Bone marrow (tissue), 2 donors: ENCODE data around the gene VPS18.

Source experiments
- DNase-seq, 2 donors: peaks; one replicate each; lab custom pipeline; 2025; lab: John Stamatoyannopoulos, UW

The VPS18 gene

GRCh38 chr15:40900256-40901052, 6.2 kb downstream of the VPS18 start:
- DNase-seq, result no peak

GRCh38 chr15:40901053-40901443, 6.8 kb downstream of the VPS18 start:
- DNase-seq, result no peak

GRCh38 chr15:40902605-40903561, 8.6 kb downstream of the VPS18 start:
- DNase-seq, result peak; percentile 37 to 52

GRCh38 chr15:40904552-40905201, 10.4 kb downstream of the VPS18 start:
- DNase-seq, result no peak

- peak; percentile 33 to 53 for DNase-seq
Measured at GRCh38 chr15:40906091-40906990, 12.1 kb downstream of the VPS18 start.

GRCh38 chr15:40906991-40907802, 12.9 kb downstream of the VPS18 start:
- DNase-seq, result no peak

- DNase-seq, result no peak
Measured at GRCh38 chr15:40908095-40908494, 13.8 kb downstream of the VPS18 start.

GRCh38 chr15:40909662-40910630, 15.7 kb downstream of the VPS18 start:
- no peak for DNase-seq

- no peak for DNase-seq
Measured at GRCh38 chr15:40911141-40911540, 16.9 kb downstream of the VPS18 start.

- no peak for DNase-seq
Measured at GRCh38 chr15:40911693-40912092, 17.4 kb downstream of the VPS18 start.

GRCh38 chr15:40912478-40912877, 18.2 kb downstream of the VPS18 start:
- DNase-seq, result no peak

GRCh38 chr15:40914013-40914412, 19.8 kb downstream of the VPS18 start:
- DNase-seq, result no peak

- DNase-seq, result no peak
Measured at GRCh38 chr15:40914486-40914885, 20.2 kb downstream of the VPS18 start.

GRCh38 chr15:40915116-40915661, 20.9 kb downstream of the VPS18 start:
- DNase-seq, result no peak

GRCh38 chr15:40915679-40916078, 21.4 kb downstream of the VPS18 start:
- no peak for DNase-seq

- DNase-seq, result no peak
Measured at GRCh38 chr15:40917585-40917984, 23.3 kb downstream of the VPS18 start.

GRCh38 chr15:40918146-40918798, 24.0 kb downstream of the VPS18 start:
- no peak for DNase-seq

GRCh38 chr15:40918799-40919392, 24.6 kb downstream of the VPS18 start:
- no peak for DNase-seq
